Naive thymus-derived CD4-positive, alpha-beta T cell (primary cell): ENCODE data around the gene VAMP1. TPM values are rescaled to one million over a fixed set of nuclear protein-coding genes. Genes with fewer than 3 reads are reported as not detected.
"Not testable (repeated sequence)": the region's sequence is repeated elsewhere in the genome, so short reads cannot be mapped to it uniquely, and the experiment has no call there.

ENCODE experiments used
- ATAC-seq: fragments of 150-1000 bp; cut with Tn5 transposase; 2 replicates; pipeline ENCODE4 v1.10.0; 2021; ENCODE audit warnings: mild to moderate bottlenecking, moderate library complexity
- CTCF ChIA-PET: fragments of 350-600 bp; sonication (Branson Sonifier 250); formaldehyde crosslinking; loops from one replicate; lab custom pipeline; 2021; ENCODE audit warnings: antibody characterized with exemption; lab: Charles Lee
- POLR2A ChIA-PET: fragments of 350-600 bp; sonication (Branson Sonifier 250); formaldehyde crosslinking; loops from one replicate; lab custom pipeline; 2021; ENCODE audit warnings: antibody characterized with exemption, inconsistent platforms; lab: Charles Lee
- DNase-seq, 9 donors: peaks; one replicate each; pipeline versions ENCODE4 v3.0.0 to v3.0.0-alpha.2; 2020 to 2022; ENCODE audit warnings: mixed read lengths in 1 of 9
- H3K27ac ChIP-seq: one replicate; pipeline ENCODE4 v1.7.0; 2013; ENCODE audit warnings: mild to moderate bottlenecking, low read depth, low read length, moderate library complexity
- H3K27me3 ChIP-seq, 2 donors: one replicate each; pipeline ENCODE4 v1.7.0; 2013; ENCODE audit warnings: low read length in 2 of 2, mild to moderate bottlenecking in 2 of 2, moderate library complexity in 2 of 2; ENCODE audit not compliant: control insufficient read depth in 2 of 2, insufficient read depth in 2 of 2
- H3K36me3 ChIP-seq, 3 experiments: 1 replicate in 2 of 3; 2 replicates in 1 of 3; pipeline ENCODE4 v1.7.0; 2013; ENCODE audit warnings: low read length in 3 of 3, mild to moderate bottlenecking in 3 of 3, moderate library complexity in 1 of 3; ENCODE audit not compliant: insufficient read depth in 3 of 3, control insufficient read depth in 2 of 3
- H3K4me1 ChIP-seq, 2 donors: one replicate each; pipeline ENCODE4 v1.7.0; 2013; ENCODE audit warnings: low read length in 2 of 2, mild to moderate bottlenecking in 2 of 2, moderate library complexity in 1 of 2; ENCODE audit not compliant: control insufficient read depth in 2 of 2, insufficient read depth in 2 of 2
- H3K4me3 ChIP-seq: 2 replicates; pipeline ENCODE4 v1.7.0; 2013; ENCODE audit warnings: mild to moderate bottlenecking, low read length
- H3K9me3 ChIP-seq, 3 experiments: 1 replicate in 2 of 3; 2 replicates in 1 of 3; pipeline ENCODE4 v1.7.0; 2013; ENCODE audit warnings: low read length in 3 of 3; ENCODE audit not compliant: control insufficient read depth in 2 of 3
- H3K27ac Mint-ChIP-seq, 9 donors: one replicate each; pipeline ENCODE4 v1.8.0; 2020 to 2022; ENCODE audit warnings: mixed read lengths in 9 of 9, mild to moderate bottlenecking in 8 of 9, moderate library complexity in 5 of 9, inconsistent platforms in 2 of 9
- H3K27me3 Mint-ChIP-seq, 5 donors: one replicate each; pipeline ENCODE4 v1.8.0; 2021 to 2022; ENCODE audit warnings: mixed read lengths in 5 of 5, mild to moderate bottlenecking in 1 of 5
- H3K36me3 Mint-ChIP-seq, 5 donors: one replicate each; pipeline ENCODE4 v1.8.0; 2020 to 2022; ENCODE audit warnings: mixed read lengths in 5 of 5, mild to moderate bottlenecking in 3 of 5, inconsistent platforms in 1 of 5
- H3K4me1 Mint-ChIP-seq, 7 donors: one replicate each; pipeline ENCODE4 v1.8.0; 2020 to 2022; ENCODE audit warnings: mixed read lengths in 7 of 7, mild to moderate bottlenecking in 3 of 7, inconsistent platforms in 1 of 7
- H3K4me3 Mint-ChIP-seq, 10 donors: one replicate each; pipeline ENCODE4 v1.8.0; 2020 to 2022; ENCODE audit warnings: mild to moderate bottlenecking in 10 of 10, mixed read lengths in 10 of 10, moderate library complexity in 6 of 10, inconsistent platforms in 2 of 10
- H3K9me3 Mint-ChIP-seq, 11 donors: one replicate each; pipeline ENCODE4 v1.8.0; 2020 to 2022; ENCODE audit warnings: mixed read lengths in 11 of 11, mild to moderate bottlenecking in 4 of 11, inconsistent platforms in 1 of 11, moderate library complexity in 1 of 11
- intact Hi-C, 2 donors: fragments of 100-400 bp; cut with micrococcal nuclease; formaldehyde crosslinking; loops; one replicate each; pipeline ENCODE4 v1.15.1; 2023
- polyA plus RNA-seq, 2 donors: library from polyadenylated mRNA; unstranded; fragments of 300-500 nt; fragmentation: Illumina TruSeq; gene quantifications; one replicate each; pipeline ENCODE4 v1.2.3, GENCODE V29; 2021
- total RNA-seq, 6 experiments: library from RNA in 5 of 6; stranded (reverse) in 5 of 6; gene quantifications; 1 replicate in 5 of 6; 2 replicates in 1 of 6; pipeline ENCODE4 v1.2.3 and lab custom pipeline; 2021 to 2026

Gene VAMP1
- total and polyA plus RNA-seq, 7 experiments from 2014 or later, result 10.9 to 123 (median 41.0) TPM

DNA sequence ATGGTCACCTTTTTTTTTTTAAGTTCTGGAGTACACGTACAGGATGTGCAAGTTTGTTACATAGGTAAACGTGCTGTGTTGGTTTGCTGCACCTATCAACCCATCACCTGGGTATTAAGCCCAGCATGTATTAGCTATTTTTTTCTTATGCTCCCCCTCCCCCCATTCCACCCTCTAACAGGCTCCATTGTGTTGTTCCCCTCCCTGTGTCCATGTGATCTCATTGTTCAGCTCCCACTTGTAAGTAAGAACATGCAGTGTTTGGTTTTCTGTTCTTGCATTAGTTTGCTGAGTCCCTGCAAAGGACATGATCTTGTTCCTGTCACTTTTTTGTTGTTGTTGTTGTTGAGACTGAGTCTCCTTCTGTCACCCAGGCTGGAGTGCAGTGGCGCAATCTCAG lies 26.8 kb upstream of the VAMP1 start:
- H3K27ac ChIP-seq, intact Hi-C loops, H3K27me3 ChIP-seq, DNase-seq, ATAC-seq, H3K9me3 ChIP-seq, H3K27me3 Mint-ChIP-seq, H3K4me3 ChIP-seq, H3K9me3 Mint-ChIP-seq: not testable (repeated sequence)
- POLR2A ChIA-PET, result interaction anchor here (0.6 to 1.6 kb wide), 3 partner anchors 26 to 76 kb away, joined by 3 to 5 read pairs (median 3); partner anchors contain the start of genes CD27 and VAMP1
- peaks cover 12 to 40% (median 31%) of the 10 kb centered on the region in 7 donors for H3K4me1 Mint-ChIP-seq
- peaks cover 0 to 21% (median 5%) of the 10 kb centered on the region in 5 donors for H3K36me3 Mint-ChIP-seq
- Histone ChIP-seq H3K36me3 (peaks cover 4 to 18% (median 5%) of the 10 kb centered on the region in 3 experiments), H3K4me1 (peaks cover 19 to 21% of the 10 kb centered on the region in 2 donors)
- CTCF ChIA-PET, result interaction anchor here (0.6 to 1.0 kb wide), 3 partner anchors 8 to 1313 kb away, joined by 3 to 6 read pairs (median 4); no protein-coding TSS in a partner anchor
- peak overlapping the region in 2 of 10 donors; percentile 66 for H3K4me3 Mint-ChIP-seq
- H3K27ac Mint-ChIP-seq, result peak overlapping the region in 8 of 9 donors; percentile 41 to 93 (median 67)

DNA sequence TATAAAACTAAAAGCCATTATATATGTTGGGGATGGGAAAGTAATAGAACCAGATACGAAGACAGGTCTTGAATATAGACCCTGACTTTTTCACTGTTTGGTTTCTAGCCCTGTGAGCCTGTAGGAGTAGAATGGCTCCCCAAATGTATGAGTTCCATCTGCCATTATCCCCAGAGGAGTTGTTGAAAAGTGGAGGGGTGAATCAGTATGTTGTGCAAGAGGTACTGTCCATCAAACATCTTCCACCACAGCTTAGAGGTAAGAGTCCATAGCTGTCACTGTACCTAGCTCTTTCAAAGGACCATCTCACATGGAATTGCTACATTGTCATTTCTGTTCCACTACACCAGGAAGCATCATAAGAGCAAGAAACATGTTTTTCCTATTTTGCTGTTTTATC lies 24.5 kb upstream of the VAMP1 start:
- DNase-seq, result no peak
- H3K4me1 Mint-ChIP-seq, result peaks cover 18 to 47% (median 37%) of the 10 kb centered on the region in 7 donors

DNA sequence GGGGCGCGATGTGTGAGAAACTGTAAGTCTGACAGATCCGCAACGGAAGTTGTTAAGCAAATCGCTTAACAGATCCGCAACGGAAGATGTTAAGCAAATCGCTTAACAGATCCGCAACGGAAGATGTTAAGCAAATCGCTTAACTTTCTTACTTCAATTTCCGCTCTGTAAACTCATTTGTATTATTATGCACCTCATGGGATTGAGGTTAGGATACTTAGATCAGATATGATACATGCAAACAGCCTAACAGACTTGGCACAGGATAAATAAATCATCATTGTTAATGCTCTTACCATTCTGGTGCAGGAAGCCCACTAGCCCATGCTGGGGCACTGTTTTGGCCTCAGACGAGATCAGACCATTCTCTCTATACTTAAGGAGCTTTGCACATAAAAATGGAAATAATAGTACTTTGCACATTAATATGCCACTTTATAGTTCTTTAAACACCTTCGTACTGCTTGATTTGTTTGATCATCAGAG lies 23.8 kb upstream of the VAMP1 start:
- Histone ChIP-seq H3K36me3 (peaks cover 4 to 19% (median 5%) of the 10 kb centered on the region in 3 experiments), H3K27me3 (no peaks in the 10 kb centered on the region), H3K4me3 (peak overlapping the region; percentile 98), H3K27ac (peak overlapping the region; percentile 56), H3K9me3 (no peaks in the 10 kb centered on the region), H3K4me1 (peaks cover 22 to 24% of the 10 kb centered on the region in 2 donors)
- POLR2A ChIA-PET, result interaction anchor here (0.7 to 2.5 kb wide), 10 partner anchors 13 to 127 kb away, joined by 3 to 16 read pairs (median 4); partner anchors contain the start of genes GAPDH, TAPBPL and VAMP1
- Mint-ChIP-seq H3K4me3 (peak overlapping the region; percentile 86 to 98 (median 96)), H3K36me3 (peaks cover 0 to 31% (median 8%) of the 10 kb centered on the region in 5 donors), H3K9me3 (peaks cover 0 to 3% (median 0%) of the 10 kb centered on the region in 11 donors), H3K27ac (peak overlapping the region; percentile 86 to 97 (median 94)), H3K4me1 (peaks cover 18 to 47% (median 37%) of the 10 kb centered on the region in 7 donors), H3K27me3 (no peaks in the 10 kb centered on the region)
- CTCF ChIA-PET, result interaction anchor here (0.7 to 1.6 kb wide), 5 partner anchors 17 to 445 kb away, joined by 3 to 5 read pairs (median 4); no protein-coding TSS in a partner anchor
- intact Hi-C loops, result loop anchor here (1.0 to 5.0 kb wide), 8 partner anchors 40 to 1533 kb away; partner anchors contain the start of genes GAPDH (in 1 of the 2), MLF2 (in 1 of the 2), PTPN6 (in 1 of the 2) and SPSB2 (in 1 of the 2)
- DNase-seq (no peak), ATAC-seq (no peak)

More for the DNA sequence above, 24.5 kb upstream of the VAMP1 start:
- Histone ChIP-seq H3K27ac (peak overlapping the region; percentile 56), H3K27me3 (no peaks in the 10 kb centered on the region), H3K9me3 (no peaks in the 10 kb centered on the region), H3K36me3 (peaks cover 4 to 24% (median 5%) of the 10 kb centered on the region in 3 experiments), H3K4me1 (peaks cover 22 to 24% of the 10 kb centered on the region in 2 donors), H3K4me3 (peak overlapping the region; percentile 98)
- H3K27me3 Mint-ChIP-seq, result no peaks in the 10 kb centered on the region
- H3K9me3 Mint-ChIP-seq, result peaks cover 0 to 3% (median 0%) of the 10 kb centered on the region in 11 donors
- peaks cover 0 to 31% (median 8%) of the 10 kb centered on the region in 5 donors for H3K36me3 Mint-ChIP-seq
- H3K4me3 Mint-ChIP-seq, result peak overlapping the region; percentile 86 to 98 (median 96)
- intact Hi-C loops, result loop anchor here (1.0 to 5.0 kb wide), 9 partner anchors 22 to 1532 kb away; partner anchors contain the start of genes GAPDH (in 1 of the 2), MLF2 (in 1 of the 2), PTPN6 (in 1 of the 2) and SPSB2 (in 1 of the 2)
- peak overlapping the region; percentile 86 to 97 (median 94) for H3K27ac Mint-ChIP-seq
- ChIA-PET POLR2A (interaction anchor here (0.6 to 2.5 kb wide), 11 partner anchors 13 to 128 kb away, joined by 3 to 16 read pairs (median 4); partner anchors contain the start of genes GAPDH, TAPBPL and VAMP1), CTCF (interaction anchor here (0.7 to 1.6 kb wide), 5 partner anchors 16 to 444 kb away, joined by 3 to 5 read pairs (median 4); no protein-coding TSS in a partner anchor)
- ATAC-seq, result no peak

- ATAC-seq, result peak; percentile 91
These were observed 23.2 kb upstream of the VAMP1 start, which contains the start of gene NCAPD2 for GRCh38 chr12:6493497-6494257. Gene NCAPD2 (plus strand): TSS chr12:6494102. CDS start chr12:6495099, 997 bp downstream.

DNA sequence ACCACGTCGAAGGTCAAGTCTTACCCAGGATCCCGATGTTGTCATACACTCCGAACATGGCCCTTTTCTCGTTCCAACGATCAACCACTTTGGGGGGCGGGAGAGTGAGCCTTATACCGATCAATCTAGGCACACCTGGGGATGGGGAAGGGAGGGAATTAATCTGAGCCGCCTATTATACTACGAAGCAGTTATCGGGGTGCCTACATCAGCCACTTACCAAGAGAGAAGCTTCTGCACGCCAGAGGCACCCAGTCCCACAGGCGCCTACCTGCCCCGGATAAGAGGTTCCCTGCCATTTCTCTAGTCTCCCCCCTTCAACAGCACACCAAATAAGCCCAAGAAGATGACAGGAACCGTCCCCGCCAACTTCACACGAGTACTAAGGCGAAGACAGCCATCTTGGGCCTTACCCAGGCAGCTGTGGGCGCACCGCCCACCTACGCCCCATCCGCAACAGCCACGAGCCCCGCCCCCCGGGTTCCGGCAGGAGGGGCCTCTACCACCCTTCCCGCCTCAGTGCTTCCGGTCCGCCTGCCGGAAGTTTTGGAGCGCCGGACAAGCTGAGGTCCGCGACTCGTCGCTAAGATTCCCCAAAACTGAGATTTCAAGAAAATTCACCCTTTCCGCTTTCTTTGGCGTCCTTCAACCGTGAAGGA lies 22.5 kb upstream of the VAMP1 start, which contains the start of gene MRPL51:
Gene MRPL51 (minus strand): TSS at position 425 of the 659 bp plus-strand sequence. CDS start 126 bp downstream, at position 299.
- intact Hi-C loops, result loop anchor here (1.0 to 5.0 kb wide), 22 partner anchors 23 to 1534 kb away; partner anchors contain the start of genes CHD4 (in 2 of the 2), COPS7A (in 2 of the 2), ING4 (in 2 of the 2) and VAMP1 (in 2 of the 2)
- DNase-seq, result peak; percentile 93 to 98 (median 94)

More at GRCh38 chr12:6493497-6494257, 23.2 kb upstream of the VAMP1 start, which contains the start of gene NCAPD2:
- H3K4me3 ChIP-seq, result peak within 1 kb of the TSS; percentile 98
- peaks cover 4 to 13% (median 5%) of the 10 kb centered on the region in 3 experiments for H3K36me3 ChIP-seq
- intact Hi-C loops, result loop anchor here (1.0 to 5.0 kb wide), 23 partner anchors 23 to 1534 kb away; partner anchors contain the start of genes CHD4 (in 2 of the 2), COPS7A (in 2 of the 2), GAPDH (in 2 of the 2) and ING4 (in 2 of the 2)
- H3K27me3 ChIP-seq, result no peaks in the 10 kb centered on the region
- peaks cover 22 to 24% of the 10 kb centered on the region in 2 donors for H3K4me1 ChIP-seq
- Mint-ChIP-seq H3K27me3 (no peaks in the 10 kb centered on the region), H3K27ac (peak within 1 kb of the TSS; percentile 87 to 97 (median 96)), H3K4me1 (peaks cover 18 to 44% (median 37%) of the 10 kb centered on the region in 7 donors), H3K4me3 (peak within 1 kb of the TSS; percentile 86 to 98 (median 96)), H3K9me3 (peaks cover 0 to 3% (median 0%) of the 10 kb centered on the region in 11 donors), H3K36me3 (peaks cover 0 to 31% (median 8%) of the 10 kb centered on the region in 5 donors)
- H3K9me3 ChIP-seq, result no peaks in the 10 kb centered on the region
- POLR2A ChIA-PET, result interaction anchor here (0.6 to 3.3 kb wide), 28 partner anchors 8 to 358 kb away, joined by 3 to 55 read pairs (median 6); partner anchors contain the start of genes CD27, GAPDH, TAPBPL and TNFRSF1A
- CTCF ChIA-PET, result interaction anchor here (1.1 to 1.8 kb wide), 5 partner anchors 17 to 70 kb away, joined by 3 to 8 read pairs (median 5); partner anchors contain the start of gene VAMP1
- DNase-seq, result peak; percentile 82 to 97 (median 96)
- peak within 1 kb of the TSS; percentile 83 for H3K27ac ChIP-seq

More for the DNA sequence above, 22.5 kb upstream of the VAMP1 start, which contains the start of gene MRPL51:
- H3K9me3 ChIP-seq, result no peaks in the 10 kb centered on the region
- H3K27ac ChIP-seq, result peak within 1 kb of the TSS; percentile 83
- peak within 1 kb of the TSS; percentile 87 to 97 (median 96) for H3K27ac Mint-ChIP-seq
- ChIA-PET POLR2A (interaction anchor here (0.5 to 3.3 kb wide), 25 partner anchors 9 to 359 kb away, joined by 3 to 55 read pairs (median 4); partner anchors contain the start of genes CD27, GAPDH, TAPBPL and TNFRSF1A), CTCF (interaction anchor here (1.1 to 1.8 kb wide), 3 partner anchors 22 to 69 kb away, joined by 3 to 8 read pairs (median 5); partner anchors contain the start of gene VAMP1)
- H3K9me3 Mint-ChIP-seq, result peaks cover 0 to 3% (median 0%) of the 10 kb centered on the region in 11 donors
- H3K36me3 ChIP-seq, result peaks cover 4 to 13% (median 5%) of the 10 kb centered on the region in 3 experiments
- peaks cover 18 to 44% (median 36%) of the 10 kb centered on the region in 7 donors for H3K4me1 Mint-ChIP-seq
- ATAC-seq, result peak; percentile 90
- peak within 1 kb of the TSS; percentile 98 for H3K4me3 ChIP-seq
- H3K36me3 Mint-ChIP-seq, result peaks cover 0 to 26% (median 8%) of the 10 kb centered on the region in 5 donors
- H3K27me3 ChIP-seq, result no peaks in the 10 kb centered on the region
- H3K27me3 Mint-ChIP-seq, result no peaks in the 10 kb centered on the region
- peaks cover 22 to 24% of the 10 kb centered on the region in 2 donors for H3K4me1 ChIP-seq
- peak within 1 kb of the TSS; percentile 86 to 98 (median 96) for H3K4me3 Mint-ChIP-seq
